BJ (cell line): ENCODE data around the gene JAKMIP1. TPM values are rescaled to one million over a fixed set of nuclear protein-coding genes. Genes with fewer than 3 reads are reported as not detected.

Experiments
- CTCF ChIA-PET: fragments of 350-600 bp; formaldehyde crosslinking; extraction: SDS; loops from one replicate; lab custom pipeline; 2021; ENCODE audit warnings: antibody characterized with exemption, inconsistent platforms; lab: Yijun Ruan, JAX
- POLR2A ChIA-PET: fragments of 300-600 bp; sonication (Branson Sonifier 250); formaldehyde crosslinking; extraction: SDS; loops from one replicate; lab custom pipeline; 2021; ENCODE audit warnings: antibody characterized with exemption; lab: Charles Lee
- DNase-seq: peaks from one replicate; pipeline ENCODE4 v3.0.0-alpha.2; 2011; ENCODE audit warnings: low read depth
- H3K27me3 ChIP-seq: 2 replicates; pipeline ENCODE4 v1.6.0; 2011; ENCODE audit warnings: low read length; ENCODE audit not compliant: control insufficient read depth, insufficient read depth
- H3K36me3 ChIP-seq: 2 replicates; pipeline ENCODE4 v1.5.1; 2011; ENCODE audit warnings: low read length; ENCODE audit not compliant: control insufficient read depth, insufficient read depth
- H3K4me3 ChIP-seq: 2 replicates; pipeline ENCODE4 v1.5.1; 2011; ENCODE audit warnings: low read depth, mild to moderate bottlenecking, control low read depth, low read length
- CTCF ChIP-seq: IDR thresholded peaks from 2 replicates; pipeline ENCODE4 v1.5.1; 2011; ENCODE audit warnings: low read depth, mild to moderate bottlenecking, control low read depth, inconsistent platforms, low read length, moderate library complexity; ENCODE audit not compliant: insufficient read depth
- polyA plus RNA-seq: library from polyadenylated mRNA; depleted of rRNA; stranded (reverse); fragments of >200 nt; gene quantifications from 2 replicates; pipeline ENCODE4 v1.2.3, GENCODE V29; 2011

The JAKMIP1 gene
- polyA plus RNA-seq, 1 experiment = not detected

GRCh38 chr4:6198768-6199421, 1.5 kb downstream of the JAKMIP1 start:
- no peak for DNase-seq
- CTCF ChIA-PET = no interaction called here
- Histone ChIP-seq H3K27me3 (peaks cover 16% of the 10 kb centered on the region), H3K36me3 (no peaks in the 10 kb centered on the region), H3K4me3 (no peak overlapping the region)
- TF ChIP-seq CTCF = no peak
- POLR2A ChIA-PET = no interaction called here

GRCh38 chr4:6198278-6198677, 2.1 kb downstream of the JAKMIP1 start:
- Histone ChIP-seq H3K4me3 (no peak overlapping the region), H3K27me3 (peaks cover 16% of the 10 kb centered on the region), H3K36me3 (no peaks in the 10 kb centered on the region)
- POLR2A ChIA-PET = no interaction called here
- no peak for TF ChIP-seq CTCF
- DNase-seq = no peak
- CTCF ChIA-PET = interaction anchor here (1.2 kb wide), 1 partner anchor 52 kb away, joined by 5 read pairs; no protein-coding TSS in a partner anchor

- Histone ChIP-seq H3K36me3 (no peaks in the 10 kb centered on the region), H3K4me3 (no peak overlapping the region), H3K27me3 (peaks cover 16% of the 10 kb centered on the region)
- no peak for DNase-seq
- ChIA-PET POLR2A (no interaction called here), CTCF (interaction anchor here (0.6 to 1.2 kb wide), 2 partner anchors 34 to 53 kb away, joined by 3 to 5 read pairs; no protein-coding TSS in a partner anchor)
- no peak for TF ChIP-seq CTCF
These were observed 2.7 kb downstream of the JAKMIP1 start for GRCh38 chr4:6197433-6198174.

GRCh38 chr4:6196871-6197270, 3.5 kb downstream of the JAKMIP1 start:
- ChIA-PET CTCF (interaction anchor here (0.6 to 1.2 kb wide), 2 partner anchors 33 to 54 kb away, joined by 3 to 5 read pairs; no protein-coding TSS in a partner anchor), POLR2A (no interaction called here)
- Histone ChIP-seq H3K36me3 (no peaks in the 10 kb centered on the region), H3K27me3 (peaks cover 16% of the 10 kb centered on the region), H3K4me3 (no peak overlapping the region)
- DNase-seq = no peak
- TF ChIP-seq CTCF = no peak

- H3K27me3 ChIP-seq = peaks cover 16% of the 10 kb centered on the region
- no peak for TF ChIP-seq CTCF
- ChIA-PET CTCF (no interaction called here), POLR2A (no interaction called here)
- no peaks in the 10 kb centered on the region for H3K36me3 ChIP-seq
- DNase-seq = no peak
- no peak overlapping the region for H3K4me3 ChIP-seq
These were observed 4.0 kb downstream of the JAKMIP1 start for GRCh38 chr4:6196324-6196723.
